Measurements from ENCODE around the gene AP4S1.

Gene AP4S1

GRCh38 chr14:30993071-30993470 is 32.4 kb upstream of the AP4S1 start:
- Histone ChIP-seq H3K36me3 (ENCODE audit: control insufficient read depth in 2 of 2, insufficient read depth in 2 of 2, low read length in 2 of 2) (peaks cover 0 to 4% of the 10 kb centered on the region in 2 donors), H3K27ac (ENCODE audit: low read depth in 2 of 2, low read length in 2 of 2) (no peak overlapping the region), H3K9ac (ENCODE audit: low read depth in 1 of 2, low read length in 2 of 2) (no peak overlapping the region), H3K9me3 (ENCODE audit: control insufficient read depth in 2 of 2, low read length in 2 of 2) (peaks cover 0 to 3% of the 10 kb centered on the region in 2 donors), H3K4me3 (ENCODE audit: low read length in 2 of 2) (no peak overlapping the region), H3K4me1 (ENCODE audit: control insufficient read depth in 2 of 2, insufficient read depth in 2 of 2, low read length in 2 of 2) (peaks cover 4 to 5% of the 10 kb centered on the region in 2 donors), H3K27me3 (ENCODE audit: control insufficient read depth in 2 of 2, insufficient read depth in 2 of 2, low read length in 2 of 2) (no peaks in the 10 kb centered on the region)

GRCh38 chr14:30994681-30995620 is 30.5 kb upstream of the AP4S1 start:
- Histone ChIP-seq H3K27me3 (ENCODE audit: control insufficient read depth in 2 of 2, insufficient read depth in 2 of 2, low read length in 2 of 2) (no peaks in the 10 kb centered on the region), H3K4me3 (ENCODE audit: low read length in 2 of 2) (no peak overlapping the region), H3K4me1 (ENCODE audit: control insufficient read depth in 2 of 2, insufficient read depth in 2 of 2, low read length in 2 of 2) (peaks cover 2 to 4% of the 10 kb centered on the region in 2 donors), H3K27ac (ENCODE audit: low read depth in 2 of 2, low read length in 2 of 2) (no peak overlapping the region), H3K9me3 (ENCODE audit: control insufficient read depth in 2 of 2, low read length in 2 of 2) (peaks cover 0 to 3% of the 10 kb centered on the region in 2 donors), H3K9ac (ENCODE audit: low read depth in 1 of 2, low read length in 2 of 2) (no peak overlapping the region), H3K36me3 (ENCODE audit: control insufficient read depth in 2 of 2, insufficient read depth in 2 of 2, low read length in 2 of 2) (peaks cover 0 to 9% of the 10 kb centered on the region in 2 donors)

- Histone ChIP-seq H3K36me3 (ENCODE audit: control insufficient read depth in 2 of 2, insufficient read depth in 2 of 2, low read length in 2 of 2) (peaks cover 0 to 9% of the 10 kb centered on the region in 2 donors), H3K9ac (ENCODE audit: low read depth in 1 of 2, low read length in 2 of 2) (no peak overlapping the region), H3K9me3 (ENCODE audit: control insufficient read depth in 2 of 2, low read length in 2 of 2) (peaks cover 0 to 3% of the 10 kb centered on the region in 2 donors), H3K27ac (ENCODE audit: low read depth in 2 of 2, low read length in 2 of 2) (no peak overlapping the region), H3K4me3 (ENCODE audit: low read length in 2 of 2) (no peak overlapping the region), H3K4me1 (ENCODE audit: control insufficient read depth in 2 of 2, insufficient read depth in 2 of 2, low read length in 2 of 2) (peaks cover 2 to 4% of the 10 kb centered on the region in 2 donors), H3K27me3 (ENCODE audit: control insufficient read depth in 2 of 2, insufficient read depth in 2 of 2, low read length in 2 of 2) (no peaks in the 10 kb centered on the region)
Measured at GRCh38 chr14:30995689-30996088, 29.8 kb upstream of the AP4S1 start.

DNA sequence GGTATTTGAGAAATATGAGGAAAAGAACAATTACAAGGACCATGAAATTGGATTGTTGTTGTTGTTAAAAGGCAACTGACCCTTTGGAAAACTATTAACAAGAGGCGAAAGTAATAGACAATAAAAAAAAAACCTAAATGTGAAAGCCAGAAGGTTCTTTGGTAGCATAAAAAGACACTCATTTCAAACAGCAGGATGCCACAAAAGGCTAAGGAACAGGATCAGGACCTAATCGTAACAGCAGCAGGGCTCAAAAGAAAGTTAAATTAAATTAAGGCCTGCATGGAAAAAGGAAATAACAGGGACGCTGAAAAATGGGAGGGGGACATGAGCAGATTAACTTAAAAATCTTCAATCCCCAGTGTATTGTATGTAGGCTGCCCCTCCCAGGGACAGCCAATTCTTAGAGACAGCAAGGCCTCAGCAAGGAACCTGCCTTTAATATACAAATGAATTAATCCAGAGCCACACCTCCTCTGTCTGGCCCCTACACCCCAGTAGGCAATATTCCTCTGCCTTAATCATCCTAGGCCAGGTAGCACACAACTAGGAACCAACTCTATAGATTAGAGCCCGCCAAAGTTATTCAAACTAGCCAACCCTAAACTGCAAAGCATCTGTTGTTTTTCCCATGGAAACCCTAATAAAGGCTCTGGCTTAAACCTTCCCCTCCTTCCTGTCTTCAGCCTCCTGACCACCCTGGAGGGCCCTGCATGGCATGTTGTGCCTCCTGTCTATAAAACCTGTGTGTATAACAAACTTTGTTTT is 28.4 kb upstream of the AP4S1 start:
- peaks cover 0 to 9% of the 10 kb centered on the region in 2 donors for H3K36me3 ChIP-seq (ENCODE audit: control insufficient read depth in 2 of 2, insufficient read depth in 2 of 2, low read length in 2 of 2)

DNA sequence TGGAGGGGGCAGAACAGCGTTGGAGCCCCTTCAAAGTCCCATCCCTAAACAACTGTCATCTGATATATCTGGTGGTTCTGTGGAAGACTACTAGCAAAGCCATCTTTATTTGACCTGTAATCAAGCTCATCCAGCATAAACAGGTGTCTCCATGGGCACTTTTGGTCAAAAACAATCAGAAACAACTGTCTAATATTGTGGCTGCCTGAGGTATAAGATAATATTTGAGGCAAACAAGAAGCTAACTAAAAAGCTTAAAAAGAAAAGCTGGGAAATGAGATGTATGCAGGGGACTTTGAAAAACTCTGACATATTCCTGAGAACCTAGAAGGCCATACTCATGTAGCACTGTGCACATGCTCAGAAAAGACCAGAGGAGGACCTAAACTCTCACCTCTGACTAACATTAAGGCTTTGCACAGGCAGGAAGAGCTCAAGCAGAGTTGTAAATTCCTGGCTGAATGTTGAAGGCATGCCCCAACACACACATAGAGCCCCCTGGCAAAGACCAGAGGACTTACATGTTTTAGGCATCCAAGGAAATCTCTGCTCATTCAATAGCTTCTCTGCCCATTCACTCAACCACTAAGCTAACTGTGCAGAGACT is 27.2 kb upstream of the AP4S1 start:
- Histone ChIP-seq H3K36me3 (ENCODE audit: control insufficient read depth in 2 of 2, insufficient read depth in 2 of 2, low read length in 2 of 2) (peaks cover 0 to 13% of the 10 kb centered on the region in 2 donors), H3K4me3 (ENCODE audit: low read length in 2 of 2) (no peak overlapping the region), H3K9me3 (ENCODE audit: control insufficient read depth in 2 of 2, low read length in 2 of 2) (peaks cover 0 to 3% of the 10 kb centered on the region in 2 donors), H3K4me1 (ENCODE audit: control insufficient read depth in 2 of 2, insufficient read depth in 2 of 2, low read length in 2 of 2) (peaks cover 0 to 4% of the 10 kb centered on the region in 2 donors), H3K27me3 (ENCODE audit: control insufficient read depth in 2 of 2, insufficient read depth in 2 of 2, low read length in 2 of 2) (no peaks in the 10 kb centered on the region), H3K27ac (ENCODE audit: low read depth in 2 of 2, low read length in 2 of 2) (no peak overlapping the region), H3K9ac (ENCODE audit: low read depth in 1 of 2, low read length in 2 of 2) (no peak overlapping the region)

More for the DNA sequence above, 28.4 kb upstream of the AP4S1 start:
- no peak overlapping the region for H3K9ac ChIP-seq (ENCODE audit: low read depth in 1 of 2, low read length in 2 of 2)
- peaks cover 0 to 4% of the 10 kb centered on the region in 2 donors for H3K4me1 ChIP-seq (ENCODE audit: control insufficient read depth in 2 of 2, insufficient read depth in 2 of 2, low read length in 2 of 2)
- no peak overlapping the region for H3K4me3 ChIP-seq (ENCODE audit: low read length in 2 of 2)
- H3K27me3 ChIP-seq (ENCODE audit: control insufficient read depth in 2 of 2, insufficient read depth in 2 of 2, low read length in 2 of 2) = no peaks in the 10 kb centered on the region
- no peak overlapping the region for H3K27ac ChIP-seq (ENCODE audit: low read depth in 2 of 2, low read length in 2 of 2)
- H3K9me3 ChIP-seq (ENCODE audit: control insufficient read depth in 2 of 2, low read length in 2 of 2) = peaks cover 0 to 3% of the 10 kb centered on the region in 2 donors

- H3K36me3 ChIP-seq (ENCODE audit: control insufficient read depth in 2 of 2, insufficient read depth in 2 of 2, low read length in 2 of 2) = peaks cover 0 to 14% of the 10 kb centered on the region in 2 donors
- no peaks in the 10 kb centered on the region for H3K27me3 ChIP-seq (ENCODE audit: control insufficient read depth in 2 of 2, insufficient read depth in 2 of 2, low read length in 2 of 2)
- H3K9me3 ChIP-seq (ENCODE audit: control insufficient read depth in 2 of 2, low read length in 2 of 2) = peaks cover 0 to 3% of the 10 kb centered on the region in 2 donors
- H3K9ac ChIP-seq (ENCODE audit: low read depth in 1 of 2, low read length in 2 of 2) = no peak overlapping the region
- H3K27ac ChIP-seq (ENCODE audit: low read depth in 2 of 2, low read length in 2 of 2) = no peak overlapping the region
- H3K4me1 ChIP-seq (ENCODE audit: control insufficient read depth in 2 of 2, insufficient read depth in 2 of 2, low read length in 2 of 2) = peaks cover 0 to 4% of the 10 kb centered on the region in 2 donors
- no peak overlapping the region for H3K4me3 ChIP-seq (ENCODE audit: low read length in 2 of 2)
Measured at GRCh38 chr14:30999038-30999773, 26.2 kb upstream of the AP4S1 start.

- Histone ChIP-seq H3K9me3 (ENCODE audit: control insufficient read depth in 2 of 2, low read length in 2 of 2) (peaks cover 0 to 3% of the 10 kb centered on the region in 2 donors), H3K27ac (ENCODE audit: low read depth in 2 of 2, low read length in 2 of 2) (no peak overlapping the region), H3K4me1 (ENCODE audit: control insufficient read depth in 2 of 2, insufficient read depth in 2 of 2, low read length in 2 of 2) (no peaks in the 10 kb centered on the region), H3K27me3 (ENCODE audit: control insufficient read depth in 2 of 2, insufficient read depth in 2 of 2, low read length in 2 of 2) (no peaks in the 10 kb centered on the region), H3K4me3 (ENCODE audit: low read length in 2 of 2) (no peak overlapping the region), H3K36me3 (ENCODE audit: control insufficient read depth in 2 of 2, insufficient read depth in 2 of 2, low read length in 2 of 2) (peaks cover 0 to 21% of the 10 kb centered on the region in 2 donors), H3K9ac (ENCODE audit: low read depth in 1 of 2, low read length in 2 of 2) (no peak overlapping the region)
Measured at GRCh38 chr14:31000629-31001338, 24.7 kb upstream of the AP4S1 start.

DNA sequence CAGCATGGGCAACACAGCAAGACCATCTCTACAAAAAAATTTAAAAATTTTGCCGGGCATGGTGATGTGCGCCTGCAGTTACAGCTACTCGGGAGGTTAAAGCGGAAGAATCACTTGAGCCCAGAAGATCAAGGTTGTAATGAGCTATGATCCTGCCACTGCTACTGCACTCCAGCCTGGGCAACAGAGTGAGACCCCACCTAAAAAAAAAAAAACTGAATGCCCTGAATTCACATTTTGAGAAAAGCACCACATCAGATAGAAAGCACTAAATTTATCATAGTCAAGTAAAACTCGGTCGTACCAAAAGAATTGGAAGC is 24.1 kb upstream of the AP4S1 start:
- peaks cover 0 to 3% of the 10 kb centered on the region in 2 donors for H3K9me3 ChIP-seq (ENCODE audit: control insufficient read depth in 2 of 2, low read length in 2 of 2)

DNA sequence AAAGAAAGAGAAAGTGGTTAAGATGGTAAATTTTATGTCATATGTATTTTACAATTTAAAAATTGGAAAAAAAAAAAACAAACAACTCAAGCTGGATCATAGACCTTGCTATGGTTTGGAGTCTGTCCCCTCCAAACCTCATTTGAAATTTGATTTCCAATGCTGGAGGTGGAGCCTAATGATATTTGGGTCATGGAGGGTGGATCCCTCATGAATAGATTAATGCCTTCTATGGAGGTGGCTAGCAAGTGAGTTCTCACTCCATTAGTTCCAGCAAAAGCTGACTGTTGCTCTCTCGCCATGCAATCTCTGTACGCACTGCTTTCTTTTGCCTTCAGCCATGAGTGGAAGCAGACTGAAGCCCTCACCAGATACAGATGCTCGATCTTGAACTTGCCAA is 22.2 kb upstream of the AP4S1 start:
- Histone ChIP-seq H3K9ac (ENCODE audit: low read depth in 1 of 2, low read length in 2 of 2) (no peak overlapping the region), H3K27ac (ENCODE audit: low read depth in 2 of 2, low read length in 2 of 2) (no peak overlapping the region), H3K4me1 (ENCODE audit: control insufficient read depth in 2 of 2, insufficient read depth in 2 of 2, low read length in 2 of 2) (no peaks in the 10 kb centered on the region), H3K9me3 (ENCODE audit: control insufficient read depth in 2 of 2, low read length in 2 of 2) (no peaks in the 10 kb centered on the region), H3K36me3 (ENCODE audit: control insufficient read depth in 2 of 2, insufficient read depth in 2 of 2, low read length in 2 of 2) (peaks cover 0 to 15% of the 10 kb centered on the region in 2 donors), H3K4me3 (ENCODE audit: low read length in 2 of 2) (no peak overlapping the region), H3K27me3 (ENCODE audit: control insufficient read depth in 2 of 2, insufficient read depth in 2 of 2, low read length in 2 of 2) (no peaks in the 10 kb centered on the region)

More for the DNA sequence above, 24.1 kb upstream of the AP4S1 start:
- Histone ChIP-seq H3K27ac (ENCODE audit: low read depth in 2 of 2, low read length in 2 of 2) (no peak overlapping the region), H3K27me3 (ENCODE audit: control insufficient read depth in 2 of 2, insufficient read depth in 2 of 2, low read length in 2 of 2) (no peaks in the 10 kb centered on the region), H3K4me3 (ENCODE audit: low read length in 2 of 2) (no peak overlapping the region), H3K9ac (ENCODE audit: low read depth in 1 of 2, low read length in 2 of 2) (no peak overlapping the region), H3K36me3 (ENCODE audit: control insufficient read depth in 2 of 2, insufficient read depth in 2 of 2, low read length in 2 of 2) (peaks cover 0 to 21% of the 10 kb centered on the region in 2 donors), H3K4me1 (ENCODE audit: control insufficient read depth in 2 of 2, insufficient read depth in 2 of 2, low read length in 2 of 2) (no peaks in the 10 kb centered on the region)
